CD4-positive, CD25-positive, alpha-beta regulatory T cell (primary cell): ENCODE data around the gene AATK. TPM values are rescaled to one million over a fixed set of nuclear protein-coding genes. Genes with fewer than 3 reads are reported as not detected.

Source experiments
- ATAC-seq, 2 donors: fragments of 150-1000 bp; cut with Tn5 transposase; one replicate each; pipeline ENCODE4 v1.10.0; 2021; ENCODE audit warnings: low read depth in 2 of 2, moderate number of reproducible peaks in 2 of 2, moderate library complexity in 1 of 2
- DNase-seq, 3 donors: peaks; one replicate each; pipeline versions ENCODE4 v3.0.0 to v3.0.0-alpha.2; 2012 to 2022; ENCODE audit warnings: mixed read lengths in 1 of 3
- H3K27ac ChIP-seq: one replicate; pipeline ENCODE4 v1.7.0; 2013; ENCODE audit warnings: mild to moderate bottlenecking, low read length; ENCODE audit not compliant: insufficient read depth, poor library complexity, severe bottlenecking
- H3K27me3 ChIP-seq: one replicate; pipeline ENCODE4 v1.7.0; 2013; ENCODE audit warnings: low read length; ENCODE audit not compliant: control insufficient read depth, insufficient read depth
- H3K36me3 ChIP-seq: one replicate; pipeline ENCODE4 v1.7.0; 2013; ENCODE audit warnings: mild to moderate bottlenecking, low read length, moderate library complexity; ENCODE audit not compliant: control insufficient read depth, insufficient read depth
- H3K4me1 ChIP-seq: 2 replicates; pipeline ENCODE4 v1.7.0; 2013; ENCODE audit warnings: mild to moderate bottlenecking, low read length; ENCODE audit not compliant: insufficient read depth, control insufficient read depth, poor library complexity, severe bottlenecking
- H3K4me3 ChIP-seq: one replicate; pipeline ENCODE4 v1.7.0; 2013; ENCODE audit warnings: low read depth, mild to moderate bottlenecking, low read length, moderate library complexity
- H3K9me3 ChIP-seq, 2 experiments: 1 replicate in 1 of 2; 2 replicates in 1 of 2; pipeline ENCODE4 v1.7.0; 2013; ENCODE audit warnings: low read length in 2 of 2, mild to moderate bottlenecking in 1 of 2, moderate library complexity in 1 of 2; ENCODE audit not compliant: control insufficient read depth in 2 of 2
- H3K27ac Mint-ChIP-seq, 3 donors: one replicate each; pipeline ENCODE4 v1.8.0; 2020 to 2022; ENCODE audit warnings: mild to moderate bottlenecking in 3 of 3, mixed read lengths in 3 of 3, moderate library complexity in 2 of 3
- H3K27me3 Mint-ChIP-seq: one replicate; pipeline ENCODE4 v1.8.0; 2022; ENCODE audit warnings: mild to moderate bottlenecking, mixed read lengths
- H3K36me3 Mint-ChIP-seq: one replicate; pipeline ENCODE4 v1.8.0; 2020; ENCODE audit warnings: mixed read lengths
- H3K4me1 Mint-ChIP-seq, 4 donors: one replicate each; pipeline ENCODE4 v1.8.0; 2020 to 2022; ENCODE audit warnings: mixed read lengths in 4 of 4, mild to moderate bottlenecking in 1 of 4
- H3K4me3 Mint-ChIP-seq, 4 donors: one replicate each; pipeline ENCODE4 v1.8.0; 2020 to 2022; ENCODE audit warnings: mild to moderate bottlenecking in 4 of 4, mixed read lengths in 4 of 4, moderate library complexity in 3 of 4
- H3K9me3 Mint-ChIP-seq, 7 donors: one replicate each; pipeline ENCODE4 v1.8.0; 2020 to 2022; ENCODE audit warnings: mixed read lengths in 7 of 7, mild to moderate bottlenecking in 3 of 7, moderate library complexity in 2 of 7
- polyA plus RNA-seq, 4 donors: library from polyadenylated mRNA; unstranded; fragments of 300-500 nt; fragmentation: Illumina TruSeq; gene quantifications; one replicate each; pipeline ENCODE4 v1.2.3, GENCODE V29; 2021
- total RNA-seq: library from RNA; stranded (reverse); gene quantifications from one replicate; pipeline ENCODE4 v1.2.3, GENCODE V29; 2022

AATK gene
- total and polyA plus RNA-seq, 5 donors from 2014 or later: 0.03 to 0.26 (median 0.16) TPM; not detected in 2

DNA sequence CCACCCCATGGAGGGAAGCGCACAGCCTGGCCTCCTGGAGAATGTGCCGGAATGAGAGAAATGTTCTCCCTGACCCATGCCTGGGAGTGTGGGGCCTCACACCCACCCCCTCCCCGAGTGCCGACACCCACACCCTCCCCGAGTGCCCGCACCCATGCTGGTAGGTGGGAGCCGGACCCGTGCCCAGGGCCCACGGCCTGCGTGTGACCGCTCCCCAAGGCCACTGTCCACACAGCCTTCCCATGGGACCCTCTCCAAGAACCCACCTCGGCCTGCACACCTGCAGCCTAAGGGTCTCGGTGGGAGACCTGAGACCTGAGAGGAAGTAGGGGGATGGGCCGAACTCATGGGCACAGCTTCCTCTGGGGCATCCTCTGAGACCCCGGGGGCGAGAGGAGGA is 4.0 kb downstream of the AATK start:
- H3K36me3 ChIP-seq: no peaks in the 10 kb centered on the region
- peaks cover 10% of the 10 kb centered on the region for H3K4me1 ChIP-seq
- Mint-ChIP-seq H3K4me1 (peaks cover 0 to 2% (median 0%) of the 10 kb centered on the region in 4 donors), H3K9me3 (peaks cover 0 to 2% (median 0%) of the 10 kb centered on the region in 7 donors), H3K27ac (no peak overlapping the region), H3K4me3 (no peak overlapping the region), H3K36me3 (no peaks in the 10 kb centered on the region), H3K27me3 (peaks cover 18% of the 10 kb centered on the region)
- H3K27me3 ChIP-seq: no peaks in the 10 kb centered on the region
- DNase-seq (no peak), ATAC-seq (no peak)
- no peak overlapping the region for H3K27ac ChIP-seq
- no peak overlapping the region for H3K4me3 ChIP-seq
- no peaks in the 10 kb centered on the region for H3K9me3 ChIP-seq

GRCh38 chr17:81161536-81161935 is 4.5 kb downstream of the AATK start:
- no peak for DNase-seq
- H3K36me3 Mint-ChIP-seq: no peaks in the 10 kb centered on the region
- H3K27ac Mint-ChIP-seq: no peak overlapping the region
- Histone ChIP-seq H3K27me3 (no peaks in the 10 kb centered on the region), H3K4me1 (peaks cover 10% of the 10 kb centered on the region), H3K27ac (no peak overlapping the region), H3K9me3 (no peaks in the 10 kb centered on the region), H3K36me3 (no peaks in the 10 kb centered on the region), H3K4me3 (no peak overlapping the region)
- no peak for ATAC-seq
- H3K27me3 Mint-ChIP-seq: peaks cover 16% of the 10 kb centered on the region
- peaks cover 0 to 2% (median 0%) of the 10 kb centered on the region in 7 donors for H3K9me3 Mint-ChIP-seq
- no peak overlapping the region for H3K4me3 Mint-ChIP-seq
- peaks cover 0 to 2% (median 0%) of the 10 kb centered on the region in 4 donors for H3K4me1 Mint-ChIP-seq

DNA sequence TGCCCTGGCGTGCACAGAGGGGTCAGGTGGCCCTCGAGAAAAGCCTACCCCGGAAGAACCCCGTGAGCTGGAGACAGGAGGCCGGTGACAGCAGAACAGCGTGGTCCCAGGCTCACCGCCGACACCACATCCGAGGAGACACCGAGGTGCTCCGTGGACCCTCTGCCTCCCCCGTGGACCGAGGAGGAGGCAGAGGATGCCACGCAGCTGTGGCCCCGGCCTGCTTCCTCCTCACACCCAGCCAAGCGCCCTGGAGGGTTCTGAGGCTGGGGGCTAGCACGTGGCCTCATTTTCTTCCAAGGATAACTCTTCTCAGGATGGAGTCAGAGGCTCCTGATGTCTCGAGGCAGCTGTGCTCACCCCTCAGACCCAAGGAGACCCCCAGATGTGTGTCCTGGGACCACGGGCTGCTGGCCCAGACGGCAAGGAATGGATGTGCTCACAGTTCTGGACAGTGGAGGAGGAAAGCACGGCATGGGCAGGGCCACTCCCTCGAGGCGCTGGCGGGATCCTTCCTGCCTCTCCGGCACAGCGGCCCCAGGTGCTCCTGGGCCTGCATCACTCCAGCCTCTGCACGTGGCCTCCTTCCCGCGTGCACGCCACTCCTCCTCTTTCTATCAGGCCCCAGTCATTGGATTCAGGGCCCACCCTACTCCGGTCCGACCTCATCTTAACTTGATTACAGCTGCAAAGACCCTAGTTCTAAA is 5.1 kb downstream of the AATK start:
- H3K4me1 Mint-ChIP-seq: peaks cover 0 to 2% (median 0%) of the 10 kb centered on the region in 4 donors
- peak overlapping the region in 1 of 4 donors; percentile 41 for H3K4me3 Mint-ChIP-seq
- Histone ChIP-seq H3K36me3 (no peaks in the 10 kb centered on the region), H3K4me1 (peaks cover 10% of the 10 kb centered on the region), H3K27me3 (no peaks in the 10 kb centered on the region), H3K4me3 (no peak overlapping the region), H3K27ac (no peak overlapping the region), H3K9me3 (no peaks in the 10 kb centered on the region)
- peaks cover 0 to 2% (median 0%) of the 10 kb centered on the region in 7 donors for H3K9me3 Mint-ChIP-seq
- no peaks in the 10 kb centered on the region for H3K36me3 Mint-ChIP-seq
- H3K27ac Mint-ChIP-seq: no peak overlapping the region
- DNase-seq (no peak), ATAC-seq (no peak)
- H3K27me3 Mint-ChIP-seq: peaks cover 16% of the 10 kb centered on the region

DNA sequence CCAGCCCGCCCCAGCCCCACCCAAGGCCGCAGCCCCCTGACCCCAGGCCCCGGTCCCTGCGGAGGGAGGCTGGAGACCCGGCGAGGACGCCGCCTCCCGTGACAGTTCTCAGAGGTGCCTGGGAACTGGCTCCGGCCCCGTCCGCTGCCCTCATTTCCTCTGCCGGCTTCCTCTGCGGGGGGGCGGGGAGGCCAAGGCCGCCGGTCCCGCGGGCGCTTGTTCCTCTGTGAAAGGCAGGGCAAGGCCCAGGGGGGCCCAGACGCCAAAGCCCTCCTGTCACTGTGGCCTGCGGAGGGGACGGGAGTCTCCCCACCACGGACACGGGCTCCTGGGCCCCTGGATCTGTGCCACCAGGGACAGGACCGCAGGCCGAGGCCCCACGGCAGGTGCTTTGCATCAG is 5.7 kb downstream of the AATK start:
- H3K27ac Mint-ChIP-seq: no peak overlapping the region
- H3K4me1 Mint-ChIP-seq: peaks cover 0 to 2% (median 0%) of the 10 kb centered on the region in 4 donors
- H3K9me3 ChIP-seq: no peaks in the 10 kb centered on the region
- ATAC-seq (peak in 1 of 2 donors; percentile 29), DNase-seq (peak in 1 of 3 donors; percentile 8)
- peaks cover 13% of the 10 kb centered on the region for H3K27me3 Mint-ChIP-seq
- no peaks in the 10 kb centered on the region for H3K36me3 Mint-ChIP-seq
- peak overlapping the region in 1 of 4 donors; percentile 16 for H3K4me3 Mint-ChIP-seq
- H3K27me3 ChIP-seq: no peaks in the 10 kb centered on the region
- H3K4me1 ChIP-seq: peaks cover 5% of the 10 kb centered on the region
- H3K27ac ChIP-seq: no peak overlapping the region
- H3K36me3 ChIP-seq: no peaks in the 10 kb centered on the region
- H3K4me3 ChIP-seq: no peak overlapping the region
- peaks cover 0 to 2% (median 0%) of the 10 kb centered on the region in 7 donors for H3K9me3 Mint-ChIP-seq

- Mint-ChIP-seq H3K4me3 (no peak overlapping the region), H3K36me3 (no peaks in the 10 kb centered on the region), H3K27ac (no peak overlapping the region), H3K9me3 (peaks cover 0 to 2% (median 0%) of the 10 kb centered on the region in 7 donors), H3K27me3 (peaks cover 11% of the 10 kb centered on the region), H3K4me1 (peaks cover 0 to 2% (median 0%) of the 10 kb centered on the region in 4 donors)
- peaks cover 5% of the 10 kb centered on the region for H3K4me1 ChIP-seq
- no peak for ATAC-seq
- no peaks in the 10 kb centered on the region for H3K27me3 ChIP-seq
- DNase-seq: no peak
- H3K36me3 ChIP-seq: no peaks in the 10 kb centered on the region
- H3K27ac ChIP-seq: no peak overlapping the region
- H3K4me3 ChIP-seq: no peak overlapping the region
- no peaks in the 10 kb centered on the region for H3K9me3 ChIP-seq
Observed at GRCh38 chr17:81159611-81160265, 6.3 kb downstream of the AATK start.

DNA sequence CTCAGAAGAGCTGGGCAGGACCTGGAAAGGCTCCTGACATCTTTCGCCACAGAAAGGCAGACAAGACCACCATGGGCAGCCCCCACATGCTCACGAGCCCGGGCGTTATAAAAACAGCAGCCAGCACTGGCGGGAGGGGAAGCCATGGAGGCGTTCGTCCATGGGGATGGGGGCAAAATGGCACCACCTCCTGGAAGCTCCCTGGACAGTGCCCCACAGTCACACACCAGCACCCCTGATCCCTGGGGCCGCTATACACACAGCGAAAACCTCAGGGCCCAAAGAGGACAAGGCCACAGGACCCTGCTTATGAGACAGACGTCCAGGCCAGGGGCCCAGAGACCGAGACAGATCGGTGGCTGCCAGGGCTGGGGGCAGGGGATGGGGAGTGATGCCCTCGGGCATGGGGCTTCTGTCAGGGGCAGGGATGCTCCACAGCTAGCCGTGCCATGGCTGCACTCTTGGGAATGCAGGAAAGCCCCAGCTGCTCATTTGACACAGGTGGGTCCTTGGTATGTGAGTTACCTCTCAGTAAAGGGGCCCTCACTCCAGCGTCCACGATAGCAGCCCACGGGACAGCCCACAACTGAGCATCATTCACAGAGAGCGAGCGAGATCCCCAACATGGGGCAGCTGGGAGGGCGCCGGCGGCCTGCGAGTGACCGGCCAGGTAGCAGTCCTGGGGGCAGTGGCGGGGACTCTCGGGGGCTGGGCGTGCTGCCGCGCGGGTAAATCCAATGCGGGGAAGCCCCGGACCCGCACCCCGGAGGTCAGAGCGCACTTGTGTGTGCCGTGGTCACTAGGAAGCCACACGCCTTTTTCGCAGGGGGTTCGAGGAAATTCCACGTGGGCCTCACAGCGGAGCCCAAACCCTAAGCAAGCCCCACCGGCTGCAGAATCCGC is 7.1 kb downstream of the AATK start:
- Mint-ChIP-seq H3K36me3 (no peaks in the 10 kb centered on the region), H3K9me3 (peaks cover 0 to 2% (median 0%) of the 10 kb centered on the region in 7 donors), H3K4me3 (no peak overlapping the region), H3K27me3 (peaks cover 4% of the 10 kb centered on the region), H3K27ac (no peak overlapping the region), H3K4me1 (no peaks in the 10 kb centered on the region)
- Histone ChIP-seq H3K27me3 (no peaks in the 10 kb centered on the region), H3K9me3 (no peaks in the 10 kb centered on the region), H3K27ac (no peak overlapping the region), H3K4me1 (peaks cover 5% of the 10 kb centered on the region), H3K36me3 (no peaks in the 10 kb centered on the region), H3K4me3 (no peak overlapping the region)
- ATAC-seq: no peak
- DNase-seq: no peak

DNA sequence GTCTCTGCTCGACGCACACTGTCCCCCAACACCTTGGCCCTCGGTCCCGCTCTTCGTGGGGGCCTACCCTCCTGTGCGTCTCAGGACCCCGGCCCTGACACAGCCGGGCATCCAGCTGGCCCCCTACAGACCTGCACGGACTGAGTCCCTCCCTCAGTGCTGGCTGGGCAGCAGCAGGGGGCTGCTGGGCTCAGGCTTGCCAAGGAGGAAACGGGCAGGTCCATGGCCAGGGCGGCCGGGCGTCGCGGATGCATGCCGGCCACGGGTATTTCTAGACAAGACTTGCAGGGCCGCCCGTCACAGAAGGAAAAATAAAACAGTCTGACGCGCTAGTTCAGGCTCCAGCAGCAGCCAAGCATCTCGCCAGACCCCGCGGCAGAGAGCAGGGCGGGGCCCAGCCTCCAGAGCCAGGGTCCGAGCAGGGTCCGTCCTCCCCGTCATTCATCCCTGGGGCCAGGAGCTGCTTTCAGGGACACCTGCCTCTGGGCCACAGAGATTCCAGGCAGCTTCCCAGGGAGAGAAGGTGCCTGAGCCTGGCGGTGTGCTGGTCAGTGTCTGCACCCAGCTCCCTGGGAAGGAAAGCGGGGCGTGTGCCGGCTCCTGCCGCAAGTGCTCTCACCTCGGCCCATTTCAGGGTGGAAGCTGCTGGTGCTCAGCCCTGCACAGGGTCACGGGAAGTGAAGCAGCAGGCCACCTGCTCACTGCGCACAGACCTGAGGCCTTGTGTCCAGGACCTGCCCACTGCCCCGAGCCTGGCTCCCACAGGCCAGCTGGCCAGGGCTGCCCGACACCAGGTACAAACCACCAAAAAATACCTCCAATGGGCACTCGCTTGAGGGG is 8.0 kb downstream of the AATK start:
- Mint-ChIP-seq H3K36me3 (no peaks in the 10 kb centered on the region), H3K4me3 (no peak overlapping the region), H3K27ac (no peak overlapping the region), H3K4me1 (no peaks in the 10 kb centered on the region), H3K27me3 (peaks cover 4% of the 10 kb centered on the region), H3K9me3 (peaks cover 0 to 2% (median 0%) of the 10 kb centered on the region in 7 donors)
- no peak for ATAC-seq
- DNase-seq: no peak
- no peak overlapping the region for H3K27ac ChIP-seq
- H3K9me3 ChIP-seq: no peaks in the 10 kb centered on the region
- H3K4me1 ChIP-seq: peaks cover 5% of the 10 kb centered on the region
- no peaks in the 10 kb centered on the region for H3K27me3 ChIP-seq
- H3K4me3 ChIP-seq: no peak overlapping the region
- no peaks in the 10 kb centered on the region for H3K36me3 ChIP-seq
